ENCODE results near the gene LRRC36.

- TF ChIP-seq POLR2A (IDR thresholded peaks at IDR 0.05) = no peak
- TF ChIP-seq CTCF (IDR thresholded peaks at IDR 0.05) = no peak
Observed at GRCh38 chr16:67281536-67282446, 44.8 kb upstream of the LRRC36 start.
